ENCODE results near the gene IDI1.

DNA sequence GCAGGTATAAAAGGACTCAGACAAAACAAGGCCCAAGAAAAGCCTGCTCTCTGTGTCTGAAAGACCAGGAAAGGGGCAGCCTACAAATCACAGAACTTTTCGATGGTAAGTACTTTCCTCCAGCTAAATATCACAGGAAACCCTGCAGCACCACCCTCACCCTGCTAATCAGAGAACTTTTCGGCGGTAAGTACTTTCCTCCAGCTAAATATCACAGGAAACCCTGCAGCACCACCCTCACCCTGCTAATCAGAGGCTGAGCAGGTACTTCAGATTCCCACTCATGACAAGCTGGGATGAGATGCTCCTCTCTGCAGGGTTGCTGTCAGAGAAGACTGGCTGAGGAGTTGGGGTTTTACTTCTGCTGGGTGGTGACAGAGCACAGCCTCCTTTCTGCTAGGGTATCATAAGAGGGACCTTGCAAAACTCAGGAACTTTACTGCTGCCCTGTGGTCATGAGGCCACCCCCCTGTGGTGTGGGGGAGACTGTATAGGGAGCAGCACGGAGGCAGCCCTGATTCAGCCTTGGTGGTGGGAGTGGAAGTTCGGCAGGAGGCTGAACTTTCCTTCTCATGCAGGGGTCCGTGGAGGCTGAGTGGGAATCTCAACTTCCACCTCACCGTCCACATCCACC lies 14.4 kb upstream of the IDI1 start:
- TF ChIP-seq, protein P1, sequence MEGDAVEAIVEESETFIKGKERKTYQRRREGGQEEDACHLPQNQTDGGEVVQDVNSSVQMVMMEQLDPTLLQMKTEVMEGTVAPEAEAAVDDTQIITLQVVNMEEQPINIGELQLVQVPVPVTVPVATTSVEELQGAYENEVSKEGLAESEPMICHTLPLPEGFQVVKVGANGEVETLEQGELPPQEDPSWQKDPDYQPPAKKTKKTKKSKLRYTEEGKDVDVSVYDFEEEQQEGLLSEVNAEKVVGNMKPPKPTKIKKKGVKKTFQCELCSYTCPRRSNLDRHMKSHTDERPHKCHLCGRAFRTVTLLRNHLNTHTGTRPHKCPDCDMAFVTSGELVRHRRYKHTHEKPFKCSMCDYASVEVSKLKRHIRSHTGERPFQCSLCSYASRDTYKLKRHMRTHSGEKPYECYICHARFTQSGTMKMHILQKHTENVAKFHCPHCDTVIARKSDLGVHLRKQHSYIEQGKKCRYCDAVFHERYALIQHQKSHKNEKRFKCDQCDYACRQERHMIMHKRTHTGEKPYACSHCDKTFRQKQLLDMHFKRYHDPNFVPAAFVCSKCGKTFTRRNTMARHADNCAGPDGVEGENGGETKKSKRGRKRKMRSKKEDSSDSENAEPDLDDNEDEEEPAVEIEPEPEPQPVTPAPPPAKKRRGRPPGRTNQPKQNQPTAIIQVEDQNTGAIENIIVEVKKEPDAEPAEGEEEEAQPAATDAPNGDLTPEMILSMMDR (IDR thresholded peaks at IDR 0.05; ENCODE audit: low read length), result no peak
- TF ChIP-seq EZH2 (optimal IDR thresholded peaks at IDR 0.05; ENCODE audit: low read depth, low read length) (no peak), EZH2phosphoT487 (IDR thresholded peaks at IDR 0.05; ENCODE audit: low read length) (no peak)

Measured in MM.1S (cell line).